Activated T-helper 2 cell treated with anti-CD3 and anti-CD28 coated beads, Interferon-gamma antibody, Interleukin-2, Interleukin-4, amounts not matched to agents 10 μg/mL and 5 μg/mL and 100 μg/mL, durations not matched to agents 14 hours and 24 hours and 36 hours (primary cell): ENCODE data around the gene PTPRG. TPM values are rescaled to one million over a fixed set of nuclear protein-coding genes. Genes with fewer than 3 reads are reported as not detected.
A peak's percentile ranks its signal among the peaks of the same experiment; 100 is the strongest.

Source experiments
- DNase-seq: peaks from one replicate; pipeline ENCODE4 v3.0.0; 2021; ENCODE audit warnings: low spot score
- H3K27ac Mint-ChIP-seq: one replicate; pipeline ENCODE4 v1.8.0; 2021; ENCODE audit warnings: mixed read lengths
- H3K27me3 Mint-ChIP-seq: one replicate; pipeline ENCODE4 v1.8.0; 2021; ENCODE audit warnings: low read depth, mixed read lengths
- H3K36me3 Mint-ChIP-seq: one replicate; pipeline ENCODE4 v1.8.0; 2021; ENCODE audit warnings: low read depth, mixed read lengths
- H3K4me1 Mint-ChIP-seq: one replicate; pipeline ENCODE4 v1.8.0; 2021; ENCODE audit warnings: low read depth, mixed read lengths
- H3K4me3 Mint-ChIP-seq: one replicate; pipeline ENCODE4 v1.8.0; 2021; ENCODE audit warnings: low read depth, mild to moderate bottlenecking, moderate library complexity, mixed read lengths
- H3K9me3 Mint-ChIP-seq: one replicate; pipeline ENCODE4 v1.8.0; 2021; ENCODE audit warnings: mixed read lengths
- intact Hi-C: fragments of 100-400 bp; cut with micrococcal nuclease; formaldehyde crosslinking; loops from one replicate; pipeline ENCODE4 v1.15.1; 2023
- total RNA-seq: library from RNA; stranded (reverse); gene quantifications from 2 replicates; pipeline ENCODE4 v1.2.3, GENCODE V29; 2022

The PTPRG gene
- 5.1 and 5.3 TPM in 2 replicates for total RNA-seq

DNA sequence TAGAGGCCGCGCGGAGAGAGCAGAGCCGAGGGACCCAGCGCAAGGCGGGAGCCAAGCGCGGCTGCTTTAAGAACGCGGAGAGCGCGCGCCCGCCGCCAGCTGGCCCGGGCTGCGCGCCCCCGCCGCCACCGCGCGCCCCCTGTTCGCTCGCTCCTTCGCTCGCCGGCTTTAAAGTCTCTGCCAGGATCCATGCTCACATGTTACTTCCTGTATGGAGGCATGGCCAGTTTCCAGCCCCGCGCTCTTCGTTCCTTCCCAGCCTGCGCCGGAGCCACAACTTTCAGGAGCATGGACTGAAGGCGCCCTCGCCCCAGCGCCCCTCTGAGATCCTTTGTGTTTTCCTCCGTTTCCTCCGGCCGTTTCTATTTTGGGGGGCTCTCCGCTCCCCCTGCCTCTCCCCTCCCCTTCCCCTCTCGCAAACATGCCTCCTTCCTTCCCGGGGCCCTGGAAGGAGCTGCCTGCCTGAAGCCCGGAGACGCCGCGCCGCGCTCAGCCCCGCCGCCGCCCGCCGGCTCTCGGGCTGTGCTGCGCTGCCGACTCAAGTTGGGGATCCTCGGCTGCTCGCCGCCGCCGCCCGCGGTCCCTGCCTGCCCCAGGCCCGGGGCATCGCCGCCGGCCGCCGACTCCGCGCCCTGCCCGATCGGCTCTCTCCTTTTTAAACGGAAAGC lies at the start of gene PTPRG:
Gene PTPRG, plus strand, starts transcription at position 198 of the 668 bp plus-strand sequence. CDS start 717 bp downstream, outside the sequence.
- Mint-ChIP-seq H3K9me3 (no peaks in the 10 kb centered on the region), H3K4me3 (peak within 1 kb of the TSS; percentile 90), H3K4me1 (peaks cover 6% of the 10 kb centered on the region), H3K27ac (peak within 1 kb of the TSS; percentile 29), H3K36me3 (no peaks in the 10 kb centered on the region), H3K27me3 (peaks cover 59% of the 10 kb centered on the region)
- peak; percentile 41 for DNase-seq
- intact Hi-C loops: loop anchor here (2.0 to 10.0 kb wide), 4 partner anchors 41 to 813 kb away; partner anchors contain the start of genes FEZF2 and FHIT

DNA sequence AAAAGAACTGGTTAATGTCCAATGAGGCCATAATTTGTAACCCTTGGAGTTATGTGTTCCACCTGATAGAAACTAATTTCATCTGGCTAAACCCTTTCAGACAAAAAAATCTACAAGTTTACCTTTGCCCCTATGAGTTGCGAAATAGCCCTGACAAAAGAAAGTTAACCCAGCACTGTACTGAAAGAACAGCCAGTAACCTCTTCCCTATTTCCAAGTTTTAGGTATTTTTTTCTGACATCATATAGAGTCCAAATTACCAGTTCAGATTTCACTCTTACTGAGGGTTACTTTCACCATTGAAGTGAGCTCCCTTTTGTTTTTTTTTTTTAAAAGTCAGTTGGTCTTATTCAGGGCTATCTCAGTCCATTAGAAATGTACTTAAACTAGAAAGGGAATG lies 42.8 kb upstream of the PTPRG start:
- H3K4me3 Mint-ChIP-seq: no peak overlapping the region
- peak overlapping the region; percentile 81 for H3K27ac Mint-ChIP-seq

DNA sequence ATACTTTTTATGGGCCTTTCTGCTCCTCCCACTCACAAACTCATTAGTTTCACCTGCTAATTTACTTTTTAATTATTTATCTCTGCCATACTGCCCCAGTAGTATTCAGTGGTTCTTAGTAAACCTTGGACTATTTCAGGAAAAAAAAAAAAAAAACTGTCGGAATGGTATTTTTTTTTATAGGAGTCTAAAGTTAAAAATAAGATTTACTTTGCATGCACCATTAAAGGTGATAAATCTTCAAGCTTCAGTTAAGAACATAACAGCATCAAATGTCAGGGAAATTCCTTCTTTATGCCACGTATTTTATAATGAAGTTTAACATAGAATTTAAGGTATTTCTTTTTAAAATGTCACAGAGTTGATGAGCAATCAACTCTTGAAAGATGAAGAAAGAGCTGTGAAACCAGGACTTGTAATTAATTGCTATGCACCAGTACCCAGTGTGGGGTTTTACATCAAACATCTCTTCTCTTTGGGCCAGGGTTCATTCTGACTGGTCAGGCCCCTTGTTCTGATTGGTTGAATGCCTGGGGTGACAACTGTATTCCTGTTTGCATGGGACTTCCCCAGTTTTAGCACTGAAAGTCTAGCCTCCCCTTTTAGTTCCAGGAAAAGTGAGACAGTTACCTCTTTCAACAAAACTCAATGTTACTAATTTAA lies 40.3 kb upstream of the PTPRG start:
- Mint-ChIP-seq H3K27ac (peak overlapping the region; percentile 87), H3K27me3 (no peaks in the 10 kb centered on the region), H3K36me3 (peaks cover 22% of the 10 kb centered on the region), H3K9me3 (peaks cover 24% of the 10 kb centered on the region), H3K4me1 (peaks cover 41% of the 10 kb centered on the region), H3K4me3 (peak overlapping the region; percentile 42)
- peak; percentile 37 for DNase-seq
- intact Hi-C loops: loop anchor here (1.0 to 10.0 kb wide), 4 partner anchors 40 to 1436 kb away; partner anchors contain the start of genes FHIT and PTPRG

More for the DNA sequence above, 42.8 kb upstream of the PTPRG start:
- peaks cover 30% of the 10 kb centered on the region for H3K36me3 Mint-ChIP-seq
- peaks cover 37% of the 10 kb centered on the region for H3K9me3 Mint-ChIP-seq
- no peaks in the 10 kb centered on the region for H3K27me3 Mint-ChIP-seq
- intact Hi-C loops: no loop called here
- no peak for DNase-seq
- H3K4me1 Mint-ChIP-seq: peaks cover 37% of the 10 kb centered on the region

DNA sequence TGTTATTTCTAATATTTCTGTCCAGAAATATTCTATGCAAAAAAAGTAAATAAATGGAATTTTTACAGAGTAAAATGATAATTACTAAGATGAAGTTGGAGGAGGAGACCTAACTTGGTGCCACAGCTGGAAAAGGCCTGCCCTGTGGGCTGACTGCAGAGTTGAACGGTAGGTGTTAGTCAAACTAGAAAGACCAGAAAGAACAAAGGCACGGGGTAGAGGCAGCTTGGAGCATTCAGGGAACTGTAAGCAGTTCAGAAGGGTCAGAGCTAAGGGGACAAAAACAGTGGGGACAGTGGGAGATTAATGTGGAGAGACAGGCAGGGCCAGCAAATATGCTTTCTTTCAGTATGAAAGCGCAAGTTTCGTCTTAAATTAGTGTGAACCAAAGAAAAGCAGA lies 39.3 kb upstream of the PTPRG start:
- Mint-ChIP-seq H3K9me3 (peaks cover 19% of the 10 kb centered on the region), H3K27me3 (no peaks in the 10 kb centered on the region), H3K4me3 (peak overlapping the region; percentile 22), H3K36me3 (peaks cover 24% of the 10 kb centered on the region), H3K4me1 (peaks cover 42% of the 10 kb centered on the region), H3K27ac (peak overlapping the region; percentile 83)
- DNase-seq: no peak
- intact Hi-C loops: loop anchor here (10.0 kb wide), 1 partner anchor 1437 kb away; no protein-coding TSS in a partner anchor

DNA sequence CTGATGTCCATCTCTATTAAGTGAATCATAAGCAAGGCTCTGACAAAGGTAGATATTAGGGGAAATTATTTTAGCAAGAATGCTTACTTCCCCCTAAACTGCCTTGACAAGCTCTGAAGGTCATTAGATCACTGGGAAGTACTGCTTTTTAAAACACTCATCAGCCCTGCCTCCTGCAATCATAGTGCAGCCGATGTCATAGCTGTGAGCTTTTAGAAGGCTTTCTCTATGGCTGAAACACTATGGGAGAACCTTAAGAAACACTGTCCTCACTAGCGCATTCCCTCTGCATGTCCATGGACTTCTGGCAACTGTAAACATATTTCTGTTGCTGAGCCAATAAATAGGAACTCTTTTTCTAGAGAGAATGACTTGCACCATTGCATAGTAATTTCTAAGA lies 38.7 kb upstream of the PTPRG start:
- DNase-seq: no peak
- H3K27ac Mint-ChIP-seq: peak overlapping the region; percentile 83
- peaks cover 44% of the 10 kb centered on the region for H3K4me1 Mint-ChIP-seq
- H3K27me3 Mint-ChIP-seq: no peaks in the 10 kb centered on the region
- H3K9me3 Mint-ChIP-seq: peaks cover 15% of the 10 kb centered on the region
- no peak overlapping the region for H3K4me3 Mint-ChIP-seq
- peaks cover 20% of the 10 kb centered on the region for H3K36me3 Mint-ChIP-seq
- intact Hi-C loops: loop anchor here (10.0 kb wide), 1 partner anchor 1438 kb away; no protein-coding TSS in a partner anchor

DNA sequence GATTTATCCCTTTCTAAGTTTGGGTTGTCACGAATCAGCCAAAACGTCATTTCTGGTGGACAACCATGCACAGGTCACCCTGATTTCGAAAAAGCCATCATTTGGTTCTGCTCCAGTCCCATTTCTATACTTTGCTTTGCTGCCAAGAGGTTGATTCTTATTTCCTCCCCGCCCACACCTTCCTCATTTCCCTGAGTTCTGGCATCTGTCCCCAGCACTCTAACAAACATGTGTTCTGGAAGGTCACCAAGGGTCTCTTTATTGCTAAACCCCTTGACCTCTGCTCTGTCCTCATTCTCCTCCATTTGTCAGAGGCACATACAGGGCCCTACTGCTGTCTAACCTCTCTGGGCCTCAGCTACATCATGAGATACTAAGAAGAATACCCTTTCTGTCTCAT lies 36.4 kb upstream of the PTPRG start:
- peak overlapping the region; percentile 16 for H3K27ac Mint-ChIP-seq
- H3K4me1 Mint-ChIP-seq: peaks cover 35% of the 10 kb centered on the region
- no peak for DNase-seq
- intact Hi-C loops: loop anchor here (10.0 kb wide), 1 partner anchor 1440 kb away; no protein-coding TSS in a partner anchor
- H3K9me3 Mint-ChIP-seq: peaks cover 3% of the 10 kb centered on the region
- peaks cover 7% of the 10 kb centered on the region for H3K36me3 Mint-ChIP-seq
- H3K27me3 Mint-ChIP-seq: no peaks in the 10 kb centered on the region
- H3K4me3 Mint-ChIP-seq: no peak overlapping the region

DNA sequence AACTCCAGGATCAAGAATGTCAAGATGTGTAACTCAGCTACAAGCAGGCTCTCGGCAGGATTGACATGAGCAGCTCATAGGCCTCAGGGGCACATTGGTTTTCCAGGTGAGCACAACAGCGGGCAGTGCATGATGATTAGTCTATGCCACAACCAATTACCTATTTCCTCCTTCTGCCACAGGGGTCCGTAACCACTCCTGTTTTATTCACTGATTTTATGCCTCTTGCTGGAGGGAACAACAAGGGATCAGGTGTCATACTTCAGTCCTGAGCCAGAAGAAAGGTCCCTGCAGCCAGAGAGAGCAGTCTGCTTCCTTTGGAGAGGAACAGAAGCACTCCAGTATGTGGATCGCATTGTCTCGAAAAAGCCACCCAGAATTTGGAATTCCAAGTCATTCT lies 35.1 kb upstream of the PTPRG start:
- DNase-seq: no peak
- Mint-ChIP-seq H3K36me3 (peaks cover 3% of the 10 kb centered on the region), H3K4me3 (no peak overlapping the region), H3K27me3 (no peaks in the 10 kb centered on the region), H3K4me1 (peaks cover 26% of the 10 kb centered on the region), H3K27ac (no peak overlapping the region), H3K9me3 (peaks cover 3% of the 10 kb centered on the region)
- intact Hi-C loops: loop anchor here (10.0 kb wide), 1 partner anchor 1442 kb away; no protein-coding TSS in a partner anchor

DNA sequence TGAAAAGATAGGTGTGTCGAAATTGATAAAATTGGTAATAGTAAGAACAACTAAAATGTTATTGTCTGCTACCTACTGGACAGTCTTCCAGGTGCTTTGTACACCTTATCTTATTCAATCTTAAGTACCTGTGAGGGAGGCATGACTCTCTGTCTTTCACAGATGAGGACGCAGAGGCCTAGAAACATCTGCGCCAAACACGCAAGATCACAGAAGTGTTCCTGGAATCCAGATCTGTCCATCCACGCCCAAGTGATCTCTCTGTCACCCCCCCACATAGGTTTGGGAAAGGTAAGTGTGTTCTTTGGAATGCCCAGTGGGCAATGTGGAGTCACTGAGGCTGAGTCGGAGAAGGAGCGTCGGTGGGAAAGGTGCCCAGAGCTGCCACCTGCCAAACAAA lies 34.4 kb upstream of the PTPRG start:
- H3K4me3 Mint-ChIP-seq: no peak overlapping the region
- H3K4me1 Mint-ChIP-seq: peaks cover 22% of the 10 kb centered on the region
- peaks cover 3% of the 10 kb centered on the region for H3K36me3 Mint-ChIP-seq

DNA sequence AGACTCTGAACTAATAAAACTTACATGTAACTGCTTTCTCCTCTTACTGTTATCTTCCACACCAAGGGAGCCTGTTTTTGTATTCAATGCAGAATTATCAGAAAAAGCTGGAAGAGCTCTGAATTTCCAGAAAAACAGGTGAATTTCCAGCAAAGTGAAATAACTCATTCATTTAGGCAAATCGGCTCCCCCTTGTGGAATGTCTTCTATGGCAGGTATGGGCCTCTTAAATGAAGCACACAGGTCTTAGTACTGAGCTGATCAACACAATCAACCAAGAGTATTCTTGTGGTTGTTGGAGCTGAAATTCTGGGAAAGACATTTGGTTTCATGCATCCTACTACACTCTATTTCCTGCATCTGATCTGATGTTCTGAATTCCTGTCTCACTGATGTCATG lies 31.0 kb upstream of the PTPRG start:
- H3K27ac Mint-ChIP-seq: no peak overlapping the region
- intact Hi-C loops: no loop called here
- H3K9me3 Mint-ChIP-seq: peaks cover 3% of the 10 kb centered on the region
- DNase-seq: no peak
- H3K36me3 Mint-ChIP-seq: peaks cover 3% of the 10 kb centered on the region
- H3K4me1 Mint-ChIP-seq: peaks cover 6% of the 10 kb centered on the region
- H3K27me3 Mint-ChIP-seq: peaks cover 5% of the 10 kb centered on the region
- no peak overlapping the region for H3K4me3 Mint-ChIP-seq

More for the DNA sequence above, 34.4 kb upstream of the PTPRG start:
- intact Hi-C loops: loop anchor here (10.0 kb wide), 1 partner anchor 1442 kb away; no protein-coding TSS in a partner anchor
- no peak for DNase-seq
- peaks cover 3% of the 10 kb centered on the region for H3K9me3 Mint-ChIP-seq
- H3K27ac Mint-ChIP-seq: no peak overlapping the region
- H3K27me3 Mint-ChIP-seq: peaks cover 3% of the 10 kb centered on the region

DNA sequence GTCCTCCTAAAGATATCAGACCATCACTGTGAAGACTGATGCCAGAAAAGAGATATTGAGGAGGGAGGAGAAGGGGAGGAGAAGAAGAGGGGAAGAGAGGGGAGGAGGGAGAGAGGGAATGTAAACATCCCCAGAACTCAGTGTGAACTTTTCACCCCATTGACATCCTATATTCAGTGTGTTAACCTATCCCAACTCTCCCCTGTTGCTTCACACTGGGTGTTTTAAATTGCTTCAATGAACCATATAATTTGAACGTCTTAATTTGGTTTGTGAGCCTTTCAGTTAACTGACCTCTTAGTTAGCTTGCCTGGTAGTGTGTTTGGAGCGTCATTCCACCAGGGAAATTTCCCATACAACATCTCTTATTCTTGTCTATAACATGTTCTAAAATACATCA lies 29.8 kb upstream of the PTPRG start:
- no peak for DNase-seq
- intact Hi-C loops: no loop called here
- peaks cover 3% of the 10 kb centered on the region for H3K36me3 Mint-ChIP-seq
- no peak overlapping the region for H3K4me3 Mint-ChIP-seq
- no peak overlapping the region for H3K27ac Mint-ChIP-seq
- H3K9me3 Mint-ChIP-seq: peaks cover 3% of the 10 kb centered on the region
- H3K27me3 Mint-ChIP-seq: peaks cover 5% of the 10 kb centered on the region
- H3K4me1 Mint-ChIP-seq: peaks cover 6% of the 10 kb centered on the region

DNA sequence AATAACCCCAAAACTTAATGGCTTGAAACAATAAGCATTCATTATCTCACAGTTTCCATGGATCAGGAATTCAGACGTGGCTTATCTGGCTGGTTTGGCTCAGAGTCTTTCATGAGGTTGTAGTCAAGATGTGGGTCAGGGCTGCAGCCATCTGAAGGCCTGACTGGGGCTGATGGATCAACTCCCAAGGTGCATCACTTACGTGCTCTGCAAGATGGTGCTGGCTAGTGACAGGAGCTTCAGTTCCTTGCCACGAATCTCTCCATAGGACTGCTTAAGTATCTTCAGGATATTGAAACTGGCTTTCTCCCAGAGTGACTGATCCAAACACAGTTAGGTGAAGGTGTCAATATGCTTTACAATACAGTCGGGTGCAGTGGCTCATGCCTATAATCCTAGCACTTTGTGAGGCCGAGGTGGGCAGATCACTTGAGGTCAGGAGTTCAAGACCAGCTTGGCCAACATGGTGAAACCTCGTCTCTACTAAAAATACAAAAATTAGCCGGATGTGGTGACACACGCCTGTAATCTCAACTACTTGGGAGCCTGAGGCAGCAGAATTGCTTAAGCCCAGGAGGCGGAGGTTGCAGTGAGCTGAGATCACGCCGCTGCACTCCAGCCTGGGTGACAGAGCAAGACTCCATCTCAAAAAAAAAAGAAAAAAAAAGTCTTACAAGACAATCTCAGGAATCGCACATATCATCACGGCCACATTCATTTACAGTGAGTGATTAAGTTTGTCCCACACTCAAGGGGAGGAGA lies 28.5 kb upstream of the PTPRG start:
- Mint-ChIP-seq H3K4me3 (no peak overlapping the region), H3K27me3 (peaks cover 5% of the 10 kb centered on the region), H3K4me1 (peaks cover 3% of the 10 kb centered on the region), H3K27ac (no peak overlapping the region), H3K9me3 (no peaks in the 10 kb centered on the region), H3K36me3 (no peaks in the 10 kb centered on the region)
- intact Hi-C loops: no loop called here
- no peak for DNase-seq

DNA sequence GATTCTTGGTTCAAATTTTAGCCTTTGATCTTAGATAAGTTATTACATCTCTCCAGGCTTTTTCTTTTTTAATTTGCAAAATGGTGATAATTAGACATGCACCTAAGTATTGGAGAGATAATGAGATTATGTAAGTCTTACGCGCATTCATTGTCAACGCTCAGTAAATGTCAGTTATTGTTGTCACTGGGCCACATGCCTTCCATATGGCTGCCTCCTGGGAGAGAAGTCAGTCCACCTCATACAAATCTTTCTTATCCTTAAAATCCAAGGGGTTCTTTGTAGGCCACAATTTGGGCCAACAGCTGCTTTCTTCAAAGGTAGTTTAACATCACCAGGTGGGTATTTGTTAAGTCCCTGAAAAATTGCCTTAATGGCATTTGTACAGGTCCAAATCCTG lies 25.5 kb upstream of the PTPRG start:
- H3K9me3 Mint-ChIP-seq: no peaks in the 10 kb centered on the region
- H3K4me3 Mint-ChIP-seq: no peak overlapping the region
- H3K27me3 Mint-ChIP-seq: peaks cover 10% of the 10 kb centered on the region
- intact Hi-C loops: no loop called here
- H3K4me1 Mint-ChIP-seq: no peaks in the 10 kb centered on the region
- H3K36me3 Mint-ChIP-seq: no peaks in the 10 kb centered on the region
- no peak overlapping the region for H3K27ac Mint-ChIP-seq
- no peak for DNase-seq
